ENCODE results near the gene GIT2. TPM values are rescaled to one million over a fixed set of nuclear protein-coding genes. Genes with fewer than 3 reads are reported as not detected.

Gene GIT2
- total RNA-seq, 1 experiment from 2014 or later = 40.0 TPM

DNA sequence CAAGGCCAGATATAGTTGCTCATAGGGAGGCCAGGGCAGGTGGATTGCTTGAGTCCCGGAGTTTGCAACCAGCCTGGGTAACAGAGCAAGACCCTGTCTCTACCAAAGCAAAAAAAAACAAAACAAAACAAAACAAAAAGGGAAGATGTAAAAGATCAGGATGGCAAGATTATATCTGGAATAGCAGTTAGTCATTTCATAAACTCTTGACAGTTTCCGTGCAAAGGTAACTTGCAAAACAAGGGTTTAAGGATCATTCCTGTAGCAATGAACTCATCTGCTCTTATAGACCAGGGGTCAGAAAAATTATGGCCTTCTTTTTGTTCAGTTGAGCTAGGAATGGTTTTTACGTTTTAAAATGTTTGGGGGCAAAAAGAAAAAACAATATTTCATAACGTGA is 29.6 kb downstream of the GIT2 start:
- ChIA-PET CTCF (no interaction called here), POLR2A (no interaction called here)
- H3K27me3 ChIP-seq (ENCODE audit: control insufficient read depth, insufficient read depth, low read length) = no peaks in the 10 kb centered on the region
- peaks cover 3% of the 10 kb centered on the region; the same call in 1 of the 2 replicates for H3K36me3 ChIP-seq (ENCODE audit: control insufficient read depth, insufficient read depth, low read length)
- no peaks in the 10 kb centered on the region for H3K9me3 ChIP-seq (ENCODE audit: control insufficient read depth, insufficient read depth, low read depth, low read length)
- no peaks in the 10 kb centered on the region for H3K4me1 ChIP-seq (ENCODE audit: control insufficient read depth, insufficient read depth, low read length)
- no peak for DNase-seq (ENCODE audit: low read depth, low spot score)
- intact Hi-C loops (cut with micrococcal nuclease; ENCODE audit: unreplicated experiment) (no loop called here), in situ Hi-C loops (cut with HindIII; ENCODE audit: low pct_unique_long_range_greater_than_20kb, low sequenced_read_pairs) (no loop called here)
- no peak for ATAC-seq
- BruUV-seq (replicated peaks) = no TSS peak
- TF ChIP-seq SIN3A (IDR thresholded peaks at IDR 0.05; ENCODE audit: borderline replicate concordance, insufficient read depth, low read depth, low read length) = no peak
- TF ChIP-seq, protein P1, sequence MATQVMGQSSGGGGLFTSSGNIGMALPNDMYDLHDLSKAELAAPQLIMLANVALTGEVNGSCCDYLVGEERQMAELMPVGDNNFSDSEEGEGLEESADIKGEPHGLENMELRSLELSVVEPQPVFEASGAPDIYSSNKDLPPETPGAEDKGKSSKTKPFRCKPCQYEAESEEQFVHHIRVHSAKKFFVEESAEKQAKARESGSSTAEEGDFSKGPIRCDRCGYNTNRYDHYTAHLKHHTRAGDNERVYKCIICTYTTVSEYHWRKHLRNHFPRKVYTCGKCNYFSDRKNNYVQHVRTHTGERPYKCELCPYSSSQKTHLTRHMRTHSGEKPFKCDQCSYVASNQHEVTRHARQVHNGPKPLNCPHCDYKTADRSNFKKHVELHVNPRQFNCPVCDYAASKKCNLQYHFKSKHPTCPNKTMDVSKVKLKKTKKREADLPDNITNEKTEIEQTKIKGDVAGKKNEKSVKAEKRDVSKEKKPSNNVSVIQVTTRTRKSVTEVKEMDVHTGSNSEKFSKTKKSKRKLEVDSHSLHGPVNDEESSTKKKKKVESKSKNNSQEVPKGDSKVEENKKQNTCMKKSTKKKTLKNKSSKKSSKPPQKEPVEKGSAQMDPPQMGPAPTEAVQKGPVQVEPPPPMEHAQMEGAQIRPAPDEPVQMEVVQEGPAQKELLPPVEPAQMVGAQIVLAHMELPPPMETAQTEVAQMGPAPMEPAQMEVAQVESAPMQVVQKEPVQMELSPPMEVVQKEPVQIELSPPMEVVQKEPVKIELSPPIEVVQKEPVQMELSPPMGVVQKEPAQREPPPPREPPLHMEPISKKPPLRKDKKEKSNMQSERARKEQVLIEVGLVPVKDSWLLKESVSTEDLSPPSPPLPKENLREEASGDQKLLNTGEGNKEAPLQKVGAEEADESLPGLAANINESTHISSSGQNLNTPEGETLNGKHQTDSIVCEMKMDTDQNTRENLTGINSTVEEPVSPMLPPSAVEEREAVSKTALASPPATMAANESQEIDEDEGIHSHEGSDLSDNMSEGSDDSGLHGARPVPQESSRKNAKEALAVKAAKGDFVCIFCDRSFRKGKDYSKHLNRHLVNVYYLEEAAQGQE (IDR thresholded peaks at IDR 0.05; ENCODE audit: insufficient read depth in 1 of 2, low read depth in 2 of 2, low read length in 1 of 2) = no peak
- TF ChIP-seq TCF7L2 (IDR thresholded peaks at IDR 0.05; ENCODE audit: low read depth, low read length) = no peak
- no peak overlapping the region for H3K4me3 ChIP-seq (ENCODE audit: low read depth in 2 of 2, low read length in 2 of 2)
- no peak overlapping the region for H3K27ac ChIP-seq (ENCODE audit: low read length)

DNA sequence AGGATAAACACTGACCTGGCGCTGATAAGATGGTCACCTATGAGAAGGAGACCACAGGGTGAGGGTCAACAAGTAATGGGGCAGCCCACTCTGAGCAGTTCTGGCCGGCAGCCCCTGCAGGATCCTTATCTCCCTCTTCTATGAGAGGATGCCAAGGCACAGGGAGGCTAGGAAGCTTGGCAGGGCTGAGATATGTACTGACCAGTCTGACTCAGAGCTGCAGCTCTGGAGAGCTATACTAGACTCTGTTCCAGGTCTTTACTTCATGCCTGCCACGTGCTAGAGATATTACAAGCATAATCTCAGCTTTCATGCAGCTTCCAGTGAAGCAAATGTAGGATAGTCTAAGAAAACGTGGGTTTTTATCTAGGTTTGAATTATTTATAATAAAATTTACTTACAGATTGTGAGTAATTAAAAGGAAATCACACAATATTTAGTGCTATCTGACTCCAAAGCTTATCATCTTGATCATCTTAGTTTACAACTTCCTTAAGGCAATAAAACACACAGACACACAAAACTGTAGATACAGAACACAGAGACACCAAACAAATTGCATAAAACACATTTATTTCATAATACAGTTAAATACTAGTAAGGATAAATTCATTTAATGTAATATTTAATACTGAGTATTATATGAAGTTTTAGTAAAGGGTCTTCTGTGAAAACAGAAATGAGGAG is 32.3 kb downstream of the GIT2 start:
- POLR2A ChIA-PET = interaction anchor here (0.6 to 1.2 kb wide), 2 partner anchors 12 to 82 kb away, joined by 3 to 8 read pairs; no protein-coding TSS in a partner anchor
- in situ Hi-C loops (cut with HindIII; ENCODE audit: low pct_unique_long_range_greater_than_20kb, low sequenced_read_pairs) = no loop called here
- H3K36me3 ChIP-seq (ENCODE audit: control insufficient read depth, insufficient read depth, low read length) = peaks cover 3% of the 10 kb centered on the region; the same call in 1 of the 2 replicates

More for the DNA sequence above, 32.3 kb downstream of the GIT2 start:
- ATAC-seq (no peak), DNase-seq (ENCODE audit: low read depth, low spot score) (no peak)
- no peaks in the 10 kb centered on the region for H3K4me1 ChIP-seq (ENCODE audit: control insufficient read depth, insufficient read depth, low read length)
- H3K27ac ChIP-seq (ENCODE audit: low read length) = no peak overlapping the region
- H3K9me3 ChIP-seq (ENCODE audit: control insufficient read depth, insufficient read depth, low read depth, low read length) = no peaks in the 10 kb centered on the region
- H3K4me3 ChIP-seq (ENCODE audit: low read depth in 2 of 2, low read length in 2 of 2) = no peak overlapping the region
- TF ChIP-seq, protein P1 (IDR thresholded peaks at IDR 0.05; ENCODE audit: insufficient read depth in 1 of 2, low read depth in 2 of 2, low read length in 1 of 2) = no peak
- TF ChIP-seq POLR2AphosphoS5 (IDR thresholded peaks at IDR 0.05; ENCODE audit: low read depth, low read length) (no peak), TCF7L2 (IDR thresholded peaks at IDR 0.05; ENCODE audit: low read depth, low read length) (no peak), SIN3A (IDR thresholded peaks at IDR 0.05; ENCODE audit: borderline replicate concordance, insufficient read depth, low read depth, low read length) (no peak)
- TF ChIP-seq, protein P2, sequence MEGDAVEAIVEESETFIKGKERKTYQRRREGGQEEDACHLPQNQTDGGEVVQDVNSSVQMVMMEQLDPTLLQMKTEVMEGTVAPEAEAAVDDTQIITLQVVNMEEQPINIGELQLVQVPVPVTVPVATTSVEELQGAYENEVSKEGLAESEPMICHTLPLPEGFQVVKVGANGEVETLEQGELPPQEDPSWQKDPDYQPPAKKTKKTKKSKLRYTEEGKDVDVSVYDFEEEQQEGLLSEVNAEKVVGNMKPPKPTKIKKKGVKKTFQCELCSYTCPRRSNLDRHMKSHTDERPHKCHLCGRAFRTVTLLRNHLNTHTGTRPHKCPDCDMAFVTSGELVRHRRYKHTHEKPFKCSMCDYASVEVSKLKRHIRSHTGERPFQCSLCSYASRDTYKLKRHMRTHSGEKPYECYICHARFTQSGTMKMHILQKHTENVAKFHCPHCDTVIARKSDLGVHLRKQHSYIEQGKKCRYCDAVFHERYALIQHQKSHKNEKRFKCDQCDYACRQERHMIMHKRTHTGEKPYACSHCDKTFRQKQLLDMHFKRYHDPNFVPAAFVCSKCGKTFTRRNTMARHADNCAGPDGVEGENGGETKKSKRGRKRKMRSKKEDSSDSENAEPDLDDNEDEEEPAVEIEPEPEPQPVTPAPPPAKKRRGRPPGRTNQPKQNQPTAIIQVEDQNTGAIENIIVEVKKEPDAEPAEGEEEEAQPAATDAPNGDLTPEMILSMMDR (IDR thresholded peaks at IDR 0.05) = no peak
- CTCF ChIA-PET = no interaction called here
- intact Hi-C loops (cut with micrococcal nuclease; ENCODE audit: unreplicated experiment) = no loop called here
- no TSS peak for BruUV-seq (replicated peaks)
- no peaks in the 10 kb centered on the region for H3K27me3 ChIP-seq (ENCODE audit: control insufficient read depth, insufficient read depth, low read length)

Measured in Panc1 (cell line).